ENCODE measurements around the gene TFDP2.
"Not testable (repeated sequence)": the region's sequence is repeated elsewhere in the genome, so short reads cannot be mapped to it uniquely, and the experiment has no call there.

The TFDP2 gene, protein sequence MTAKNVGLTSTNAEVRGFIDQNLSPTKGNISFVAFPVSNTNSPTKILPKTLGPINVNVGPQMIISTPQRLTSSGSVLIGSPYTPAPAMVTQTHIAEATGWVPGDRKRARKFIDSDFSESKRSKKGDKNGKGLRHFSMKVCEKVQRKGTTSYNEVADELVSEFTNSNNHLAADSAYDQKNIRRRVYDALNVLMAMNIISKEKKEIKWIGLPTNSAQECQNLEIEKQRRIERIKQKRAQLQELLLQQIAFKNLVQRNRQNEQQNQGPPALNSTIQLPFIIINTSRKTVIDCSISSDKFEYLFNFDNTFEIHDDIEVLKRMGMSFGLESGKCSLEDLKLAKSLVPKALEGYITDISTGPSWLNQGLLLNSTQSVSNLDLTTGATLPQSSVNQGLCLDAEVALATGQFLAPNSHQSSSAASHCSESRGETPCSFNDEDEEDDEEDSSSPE

GRCh38 chr3:142148792-142149672 lies at the start of gene TFDP2:
Gene TFDP2 (minus strand): TSS chr3:142149544. CDS start chr3:142101749, 47,795 bp downstream.
- no peak for DNase-seq (ENCODE audit: low read depth)

DNA sequence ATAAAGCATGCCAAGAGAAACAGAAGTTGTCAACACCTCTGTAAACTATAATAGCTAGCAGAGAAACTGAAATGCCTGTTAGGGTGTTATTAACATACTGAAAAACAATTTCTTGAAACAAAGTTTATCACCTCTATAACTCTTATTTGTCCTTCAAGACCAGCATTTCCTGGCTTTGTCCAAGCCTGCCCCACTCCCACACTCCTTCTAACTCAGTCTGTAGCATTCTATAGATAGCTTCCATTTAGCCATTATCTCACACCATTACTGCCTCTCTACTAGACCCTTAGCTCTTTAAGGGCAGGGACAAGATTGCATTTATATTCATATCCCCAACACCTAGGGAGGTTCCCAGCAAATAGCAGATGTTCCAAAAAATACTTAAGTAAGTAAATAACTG lies 39.5 kb upstream of the TFDP2 start:
- no peak for DNase-seq (ENCODE audit: low read depth)

- DNase-seq (ENCODE audit: low read depth) = no peak
These were observed 31.5 kb upstream of the TFDP2 start for GRCh38 chr3:142180761-142181362.

- DNase-seq (ENCODE audit: low read depth) = no peak
These were observed 26.1 kb upstream of the TFDP2 start for GRCh38 chr3:142175478-142175877.

- no peak for DNase-seq (ENCODE audit: low read depth)
These were observed 25.2 kb upstream of the TFDP2 start for GRCh38 chr3:142174559-142174958.

DNA sequence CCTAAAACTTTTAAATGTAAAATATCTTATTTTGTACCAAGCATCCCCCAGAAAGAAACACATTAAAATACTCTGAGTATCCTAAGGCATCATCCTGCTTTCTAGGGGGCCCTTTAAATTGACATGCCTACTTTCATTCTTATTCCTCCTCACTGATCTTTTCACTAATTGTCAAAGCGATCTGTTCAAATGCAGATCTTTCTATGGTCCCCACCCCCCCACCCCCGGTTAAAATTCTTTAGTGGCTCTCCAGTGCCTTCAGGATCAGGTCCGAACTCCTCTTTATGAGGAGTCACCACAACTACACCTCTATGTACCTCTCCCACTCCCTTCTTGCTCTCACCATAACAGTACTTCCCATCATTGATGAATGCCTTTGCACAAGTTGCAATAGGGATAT lies 19.2 kb upstream of the TFDP2 start:
- no peak for DNase-seq (ENCODE audit: low read depth)

DNA sequence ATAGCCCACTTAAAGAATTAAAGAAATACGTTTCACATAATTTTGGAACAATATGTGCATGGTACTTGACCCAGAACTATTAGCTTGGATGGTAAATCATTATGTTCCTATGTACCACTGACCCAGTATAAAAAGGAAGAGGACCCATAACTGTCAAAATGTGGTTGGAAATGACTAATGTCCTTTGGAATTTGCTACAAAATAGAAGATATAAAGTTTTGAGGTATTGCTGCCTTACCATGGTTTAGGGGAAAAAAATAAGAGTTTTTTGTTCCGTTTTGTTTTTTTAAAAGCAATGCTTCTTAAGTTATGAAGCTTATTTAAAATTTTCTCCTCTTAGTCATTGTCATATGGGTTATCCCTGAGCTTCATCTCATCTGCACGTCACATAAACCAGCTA lies 15.8 kb upstream of the TFDP2 start:
- DNase-seq (ENCODE audit: low read depth) = no peak

GRCh38 chr3:142159083-142159740 lies 9.9 kb upstream of the TFDP2 start:
- no peak for DNase-seq (ENCODE audit: low read depth)

DNA sequence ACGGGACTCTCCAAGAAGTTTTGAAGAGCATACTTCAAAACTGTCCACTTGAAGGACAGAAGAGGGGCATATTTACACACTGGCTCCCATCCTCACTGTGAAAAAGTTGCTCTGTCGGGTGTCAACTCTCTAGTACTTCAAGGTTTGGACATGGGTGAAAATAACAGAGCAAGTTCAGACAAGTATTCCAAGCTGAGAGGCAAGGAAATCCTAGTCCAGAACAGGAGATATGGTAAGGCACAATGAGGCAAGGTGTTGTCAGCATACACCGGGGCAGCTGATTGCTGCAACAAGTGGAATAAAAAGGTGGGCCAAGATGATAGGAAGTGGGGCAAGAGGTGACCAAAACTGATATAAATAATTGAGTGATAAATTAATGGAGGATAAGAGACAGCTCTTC lies 4.8 kb upstream of the TFDP2 start:
- DNase-seq (ENCODE audit: low read depth) = no peak

DNA sequence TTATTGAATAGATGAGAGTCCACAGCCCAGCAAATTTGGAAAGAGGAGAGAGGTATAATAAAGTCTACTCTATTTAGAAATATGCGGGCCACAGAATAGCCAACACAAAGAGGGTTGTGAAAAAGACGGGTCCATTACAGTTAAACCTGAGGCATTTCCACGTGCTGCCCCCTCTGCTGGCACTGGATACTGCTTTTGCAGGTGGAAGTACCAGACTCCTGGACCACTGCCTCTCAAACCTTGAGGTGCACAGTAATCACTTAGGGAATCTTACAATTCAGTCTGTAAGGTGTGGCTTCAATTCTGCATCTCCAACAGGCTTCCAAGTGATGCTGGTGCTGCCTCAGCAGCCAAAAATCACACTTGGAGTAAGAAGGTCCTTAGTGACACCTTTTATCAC lies 3.0 kb upstream of the TFDP2 start:
- DNase-seq (ENCODE audit: low read depth) = no peak

GRCh38 chr3:142151828-142152227 lies 2.5 kb upstream of the TFDP2 start:
- no peak for DNase-seq (ENCODE audit: low read depth)

DNA sequence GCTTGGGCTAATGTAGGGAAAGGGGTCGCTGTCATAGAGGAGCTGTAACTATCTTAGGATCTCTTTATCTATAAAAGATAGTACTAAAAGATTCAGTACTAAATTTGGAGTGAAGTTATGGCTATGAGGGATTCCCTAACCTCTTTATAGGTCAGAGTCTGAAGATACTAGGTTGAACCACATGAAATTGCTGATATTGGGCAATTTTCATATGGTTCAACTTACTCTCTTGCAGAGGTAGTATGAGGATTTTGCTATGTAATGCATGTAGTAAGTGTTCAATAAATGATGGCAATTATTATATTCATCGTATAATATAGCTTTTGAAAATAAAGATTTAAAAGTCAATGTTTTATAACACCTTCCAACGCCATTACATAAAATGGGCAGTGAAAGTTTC lies 1.9 kb upstream of the TFDP2 start:
- no peak for DNase-seq (ENCODE audit: low read depth)

DNA sequence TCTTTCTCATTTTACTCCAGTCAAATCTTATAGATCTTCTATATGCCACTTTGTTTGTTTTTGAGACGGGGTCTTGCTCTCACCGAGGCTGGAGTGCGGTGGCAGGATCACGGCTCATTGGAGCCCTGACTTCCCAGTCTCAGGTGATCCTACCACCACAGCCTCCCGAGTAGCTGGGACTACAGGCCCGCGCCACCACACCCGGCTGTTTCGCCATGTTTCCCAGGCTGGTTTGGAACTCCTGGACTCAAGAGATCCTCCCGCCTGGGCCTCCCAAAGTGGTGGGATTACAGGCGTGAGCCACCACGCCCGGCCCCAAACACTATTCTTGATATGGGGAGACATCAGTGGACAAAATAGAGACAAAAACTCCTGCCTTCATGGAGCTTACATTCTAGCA lies 927 bp upstream of the TFDP2 start:
- DNase-seq (ENCODE audit: low read depth) = no peak

DNA sequence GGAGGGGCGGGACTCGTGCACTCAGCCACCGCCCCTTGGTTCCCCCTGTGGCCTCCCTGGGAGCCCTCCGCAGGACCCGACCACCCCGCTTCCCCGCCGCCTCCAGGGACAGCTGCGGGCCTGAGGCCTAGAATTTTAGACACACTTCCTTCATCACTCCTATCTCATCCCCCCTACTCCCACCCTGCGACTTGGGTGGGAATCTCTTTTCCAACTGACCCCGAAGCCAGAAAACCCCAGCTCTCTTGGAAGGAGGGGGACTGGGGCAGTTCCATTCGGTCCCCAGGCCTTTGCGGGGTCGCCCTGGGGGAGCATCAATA lies 289 bp upstream of the TFDP2 start:
- no peak for DNase-seq (ENCODE audit: low read depth)

DNA sequence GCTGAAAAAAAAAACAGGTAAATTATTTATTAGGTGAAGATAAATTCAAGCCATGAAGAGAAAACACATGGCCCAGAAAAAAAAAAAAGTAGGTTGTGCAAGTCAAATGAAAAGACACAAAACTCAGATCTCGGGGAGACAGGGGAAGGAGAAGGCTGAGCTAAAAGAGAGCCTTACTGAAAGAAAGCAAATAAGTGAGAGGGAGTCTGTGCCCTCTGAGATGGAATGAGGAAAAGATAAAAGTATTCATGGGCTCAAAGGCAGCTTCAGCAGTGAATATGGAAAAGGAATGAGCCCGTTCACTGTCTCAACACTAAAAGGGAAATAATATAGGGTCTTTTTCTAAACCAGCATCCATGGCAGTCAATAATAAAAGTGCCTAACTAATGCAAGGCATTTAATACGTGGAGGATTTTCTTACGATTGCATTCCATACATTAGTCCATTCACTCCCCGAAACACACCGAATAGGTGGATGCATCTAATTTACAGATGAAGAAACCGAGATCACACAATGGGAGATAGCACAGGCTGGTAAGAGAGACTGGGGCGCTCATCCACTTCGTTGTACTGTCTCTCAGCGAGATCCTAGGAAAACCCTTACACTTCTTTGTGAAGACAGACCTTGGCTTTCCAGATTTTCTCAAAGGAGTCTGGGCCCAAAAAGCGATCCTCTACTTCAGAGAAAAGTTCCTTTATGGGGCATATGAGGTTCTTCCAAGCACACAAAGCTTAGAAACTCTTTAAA lies 1.1 kb downstream of the TFDP2 start:
- DNase-seq (ENCODE audit: low read depth) = no peak

- not testable (repeated sequence) for DNase-seq (ENCODE audit: low read depth)
These were observed 4.8 kb downstream of the TFDP2 start for GRCh38 chr3:142144587-142144986.

DNA sequence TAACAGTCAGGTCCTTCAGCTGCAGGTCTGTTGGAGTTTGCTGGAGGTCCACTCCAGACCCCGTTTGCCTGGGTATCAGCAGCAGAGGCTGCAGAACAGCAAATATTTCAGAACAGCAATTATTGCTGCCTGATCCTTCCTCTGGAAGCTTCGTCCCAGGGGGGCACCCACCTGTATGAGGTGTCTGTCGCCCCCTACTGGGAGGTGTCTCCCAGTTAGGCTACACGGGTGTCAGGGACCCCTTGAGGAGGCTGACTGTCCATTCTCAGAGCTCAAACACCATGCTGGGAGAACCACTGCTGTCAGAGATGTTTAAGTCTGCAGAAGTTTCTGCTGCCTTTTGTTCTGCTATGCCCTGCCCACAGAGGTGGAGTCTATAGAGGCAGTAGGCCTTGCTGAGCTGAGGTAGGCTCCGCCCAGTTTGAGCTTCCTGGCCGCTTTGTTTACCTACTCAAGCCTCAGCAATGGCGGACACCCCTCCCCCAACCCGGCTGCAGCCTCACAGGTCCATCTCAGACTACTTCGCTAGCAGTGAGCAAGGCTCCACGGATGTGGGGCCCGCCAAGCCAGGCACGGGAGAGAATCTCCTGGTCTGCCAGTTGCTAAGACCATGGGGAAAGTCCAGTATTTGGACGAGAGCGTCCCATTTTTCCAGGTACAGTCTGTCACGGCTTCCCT lies 8.6 kb downstream of the TFDP2 start:
- DNase-seq (ENCODE audit: low read depth) = not testable (repeated sequence)

DNA sequence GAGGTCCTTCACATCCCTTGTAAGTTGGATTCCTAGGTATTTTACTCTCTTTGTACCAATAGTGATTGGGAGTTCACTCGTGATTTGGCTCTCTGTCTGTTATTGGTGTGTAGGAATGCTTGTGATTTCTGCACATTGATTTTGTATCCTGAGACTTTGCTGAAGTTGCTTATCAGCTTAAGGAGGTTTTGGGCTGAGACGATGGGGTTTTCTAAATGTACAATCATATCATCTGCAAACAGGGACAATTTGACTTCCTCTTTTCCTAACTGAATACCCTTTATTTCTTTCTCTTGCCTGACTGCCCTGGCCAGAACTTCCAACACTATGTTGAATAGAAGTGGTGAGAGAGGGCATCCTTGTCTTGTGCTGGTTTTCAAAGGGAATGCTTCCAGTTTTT lies 12.3 kb downstream of the TFDP2 start:
- not testable (repeated sequence) for DNase-seq (ENCODE audit: low read depth)

DNA sequence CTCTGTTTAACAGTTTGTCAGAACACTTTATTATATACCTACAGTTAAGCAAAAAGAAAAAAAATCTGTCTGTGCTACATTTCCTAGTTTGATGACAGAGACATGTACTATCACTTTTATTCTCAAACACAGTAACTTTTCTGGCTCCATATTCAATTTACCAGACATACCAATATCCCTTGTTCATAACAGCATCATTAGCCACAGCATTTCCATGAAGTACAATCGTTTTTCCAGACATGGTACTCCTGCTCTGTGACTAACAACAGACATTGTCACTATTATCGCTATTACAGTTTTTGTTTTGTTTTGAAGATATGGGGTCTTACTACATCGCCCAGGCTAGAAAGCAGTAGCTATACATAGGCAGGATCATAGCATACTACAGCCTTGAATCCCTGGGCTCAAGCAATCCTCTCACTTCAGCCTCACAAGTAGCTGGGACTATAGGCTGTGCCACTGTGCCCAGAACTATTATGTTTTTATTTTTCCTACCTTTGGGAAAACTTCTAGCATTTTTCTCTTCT lies 14.5 kb downstream of the TFDP2 start:
- no peak for DNase-seq (ENCODE audit: low read depth)

DNA sequence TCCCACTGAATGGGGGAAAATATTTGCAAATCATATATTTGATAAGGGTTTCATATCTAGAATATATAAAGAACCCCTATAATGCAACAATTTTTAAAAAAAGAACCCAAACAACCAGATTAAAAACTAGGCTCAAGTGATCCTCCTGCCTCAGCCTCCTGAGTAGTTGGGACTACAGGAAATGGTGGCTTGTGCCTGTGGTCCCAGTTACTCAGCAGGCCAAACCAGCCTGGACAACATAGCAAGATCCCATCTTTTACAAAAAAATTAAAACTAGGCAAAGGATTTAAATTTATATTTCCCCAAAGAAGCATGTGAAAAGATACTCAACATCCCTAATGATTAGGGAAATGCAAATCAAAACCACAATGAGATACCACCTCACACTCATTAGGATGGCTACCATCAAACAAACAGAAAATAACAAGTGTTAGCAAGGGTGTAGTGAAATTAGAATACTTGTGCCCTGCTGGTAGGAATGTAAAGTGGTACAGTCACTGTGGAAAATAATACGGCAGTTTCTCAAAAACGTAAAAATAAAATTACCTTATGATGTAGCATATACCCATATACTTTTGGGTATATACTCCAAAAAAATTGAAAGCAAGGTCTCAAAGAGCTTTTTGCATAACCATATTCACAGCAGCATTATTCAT lies 19.7 kb downstream of the TFDP2 start:
- no peak for DNase-seq (ENCODE audit: low read depth)
